Mesendoderm (in vitro differentiated cells): ENCODE data around the gene TMEM37.

ENCODE experiments used
- DNase-seq: peaks from one replicate; pipeline ENCODE4 v3.0.0; 2013
- H2AK5ac ChIP-seq: 2 replicates; pipeline ENCODE4 v1.6.1; 2013; ENCODE audit warnings: low read length, inconsistent platforms
- H2BK120ac ChIP-seq: 2 replicates; pipeline ENCODE4 v1.6.1; 2013; ENCODE audit warnings: low read depth, mild to moderate bottlenecking, low read length, moderate library complexity, mixed read lengths
- H2BK15ac ChIP-seq: replicated peaks from 2 replicates; pipeline ENCODE4 v1.6.1; 2013; ENCODE audit warnings: low read depth, mild to moderate bottlenecking, moderate library complexity
- H2BK5ac ChIP-seq: 2 replicates; pipeline ENCODE4 v1.6.1; 2013; ENCODE audit warnings: low read length, inconsistent platforms
- H3K18ac ChIP-seq: 2 replicates; pipeline ENCODE4 v1.6.1; 2013; ENCODE audit warnings: mild to moderate bottlenecking, low read length, mixed read lengths
- H3K23ac ChIP-seq: one replicate; pipeline ENCODE4 v1.6.1; 2013; ENCODE audit warnings: low read length
- H3K27ac ChIP-seq: 2 replicates; pipeline ENCODE4 v1.5.1; 2013; ENCODE audit warnings: low read depth, mild to moderate bottlenecking, inconsistent platforms, low read length, moderate library complexity
- H3K27me3 ChIP-seq: 2 replicates; pipeline ENCODE4 v1.6.1; 2013; ENCODE audit warnings: low read length, control low read depth, mild to moderate bottlenecking, inconsistent platforms; ENCODE audit not compliant: insufficient read depth, poor library complexity
- H3K36me3 ChIP-seq: 2 replicates; pipeline ENCODE4 v1.6.1; 2013; ENCODE audit warnings: low read length, inconsistent platforms; ENCODE audit not compliant: control insufficient read depth, insufficient read depth
- H3K4ac ChIP-seq: one replicate; pipeline ENCODE4 v1.6.1; 2013; ENCODE audit warnings: low read depth, mild to moderate bottlenecking, low read length, moderate library complexity
- H3K4me1 ChIP-seq: 2 replicates; pipeline ENCODE4 v1.6.1; 2013; ENCODE audit warnings: low read depth, low read length, inconsistent platforms; ENCODE audit not compliant: control insufficient read depth
- H3K4me2 ChIP-seq: 2 replicates; pipeline ENCODE4 v1.6.1; 2013; ENCODE audit warnings: low read length
- H3K4me3 ChIP-seq: 2 replicates; pipeline ENCODE4 v1.5.1; 2013; ENCODE audit warnings: mild to moderate bottlenecking, low read length
- H3K56ac ChIP-seq: one replicate; pipeline ENCODE4 v1.6.1; 2013; ENCODE audit warnings: low read length
- H3K79me1 ChIP-seq: 2 replicates; pipeline ENCODE4 v1.6.1; 2013; ENCODE audit warnings: low read length, inconsistent platforms
- H3K79me2 ChIP-seq: 2 replicates; pipeline ENCODE4 v1.6.1; 2013; ENCODE audit warnings: mild to moderate bottlenecking, low read length; ENCODE audit not compliant: control insufficient read depth, insufficient read depth
- H3K9ac ChIP-seq: 2 replicates; pipeline ENCODE4 v1.6.1; 2013; ENCODE audit warnings: low read length, inconsistent platforms
- H4K5ac ChIP-seq: one replicate; pipeline ENCODE4 v1.6.1; 2013; ENCODE audit warnings: low read length
- H4K8ac ChIP-seq: one replicate; pipeline ENCODE4 v1.6.1; 2013; ENCODE audit warnings: low read depth, mild to moderate bottlenecking, control low read depth, low read length, moderate library complexity
- WGBS: extraction: QIAGEN DNeasy Blood & Tissue Kit; methylation state at CpG from one replicate; pipeline ENCODE4 v1.1.7; 2013; ENCODE audit warnings: low lambda C conversion rate, missing lambda C conversion rate; ENCODE audit not compliant: insufficient coverage; ENCODE audit errors: extremely low coverage; 5-methylcytosine and 5-hydroxymethylcytosine counted together

TMEM37 gene

GRCh38 chr2:119425620-119426395 is 5.8 kb upstream of the TMEM37 start:
- Histone ChIP-seq H3K23ac (no peak overlapping the region), H2BK5ac (no peak overlapping the region), H4K8ac (no peak overlapping the region), H2BK15ac (no peak overlapping the region), H3K4me3 (no peak overlapping the region), H3K4me1 (peaks cover 8% of the 10 kb centered on the region), H3K36me3 (no peaks in the 10 kb centered on the region), H3K9ac (no peak overlapping the region), H3K56ac (no peak overlapping the region), H2AK5ac (peak overlapping the region; percentile 27), H3K4ac (no peak overlapping the region), H3K27ac (no peak overlapping the region), H2BK120ac (no peak overlapping the region), H3K79me1 (no peaks in the 10 kb centered on the region), H3K27me3 (no peaks in the 10 kb centered on the region), H3K79me2 (no peaks in the 10 kb centered on the region), H4K5ac (no peak overlapping the region), H3K18ac (no peak overlapping the region), H3K4me2 (no peak overlapping the region)
- no CpG with 5 or more reads among the region's 7 CpGs for WGBS
- DNase-seq = no peak

GRCh38 chr2:119426396-119426675 is 5.3 kb upstream of the TMEM37 start:
- no peak for DNase-seq
- H4K5ac ChIP-seq = no peak overlapping the region
- no peak overlapping the region for H2BK5ac ChIP-seq
- H3K36me3 ChIP-seq = no peaks in the 10 kb centered on the region
- WGBS = no CpG with 5 or more reads among the region's 5 CpGs
- H3K4ac ChIP-seq = no peak overlapping the region
- peaks cover 8% of the 10 kb centered on the region for H3K4me1 ChIP-seq
- H3K79me1 ChIP-seq = no peaks in the 10 kb centered on the region
- H3K56ac ChIP-seq = no peak overlapping the region
- no peak overlapping the region for H2BK120ac ChIP-seq
- no peaks in the 10 kb centered on the region for H3K27me3 ChIP-seq
- H3K9ac ChIP-seq = no peak overlapping the region
- no peak overlapping the region for H4K8ac ChIP-seq
- no peak overlapping the region for H3K4me3 ChIP-seq
- H3K27ac ChIP-seq = no peak overlapping the region
- H3K4me2 ChIP-seq = no peak overlapping the region
- H3K18ac ChIP-seq = no peak overlapping the region
- no peaks in the 10 kb centered on the region for H3K79me2 ChIP-seq
- H2BK15ac ChIP-seq = no peak overlapping the region
- H2AK5ac ChIP-seq = no peak overlapping the region
- no peak overlapping the region for H3K23ac ChIP-seq

GRCh38 chr2:119426801-119427395 is 4.8 kb upstream of the TMEM37 start:
- H2BK15ac ChIP-seq = no peak overlapping the region
- H3K4me2 ChIP-seq = no peak overlapping the region
- H3K79me2 ChIP-seq = no peaks in the 10 kb centered on the region
- no peak for DNase-seq
- no peak overlapping the region for H2BK5ac ChIP-seq
- no peaks in the 10 kb centered on the region for H3K27me3 ChIP-seq
- no CpG with 5 or more reads among the region's 12 CpGs for WGBS
- no peak overlapping the region for H2AK5ac ChIP-seq
- H3K23ac ChIP-seq = no peak overlapping the region
- peak overlapping the region; percentile 54 for H3K56ac ChIP-seq
- H4K5ac ChIP-seq = no peak overlapping the region
- no peak overlapping the region for H2BK120ac ChIP-seq
- no peaks in the 10 kb centered on the region for H3K79me1 ChIP-seq
- no peak overlapping the region for H3K27ac ChIP-seq
- no peaks in the 10 kb centered on the region for H3K36me3 ChIP-seq
- no peak overlapping the region for H3K4me3 ChIP-seq
- no peak overlapping the region for H3K4ac ChIP-seq
- peaks cover 8% of the 10 kb centered on the region for H3K4me1 ChIP-seq
- no peak overlapping the region for H4K8ac ChIP-seq
- H3K9ac ChIP-seq = no peak overlapping the region
- H3K18ac ChIP-seq = no peak overlapping the region

GRCh38 chr2:119427756-119428155 is 3.9 kb upstream of the TMEM37 start:
- no peak for DNase-seq
- no peak overlapping the region for H2BK120ac ChIP-seq
- H4K5ac ChIP-seq = no peak overlapping the region
- H3K18ac ChIP-seq = no peak overlapping the region
- H2BK15ac ChIP-seq = no peak overlapping the region
- no peak overlapping the region for H3K4me3 ChIP-seq
- no peak overlapping the region for H2BK5ac ChIP-seq
- no peaks in the 10 kb centered on the region for H3K36me3 ChIP-seq
- WGBS = no CpG with 5 or more reads among the region's 3 CpGs
- H3K56ac ChIP-seq = no peak overlapping the region
- no peaks in the 10 kb centered on the region for H3K27me3 ChIP-seq
- H2AK5ac ChIP-seq = no peak overlapping the region
- no peak overlapping the region for H3K9ac ChIP-seq
- H4K8ac ChIP-seq = no peak overlapping the region
- H3K79me1 ChIP-seq = peaks cover 1% of the 10 kb centered on the region
- H3K4me1 ChIP-seq = peaks cover 9% of the 10 kb centered on the region
- no peak overlapping the region for H3K23ac ChIP-seq
- H3K4ac ChIP-seq = no peak overlapping the region
- no peak overlapping the region for H3K4me2 ChIP-seq
- no peak overlapping the region for H3K27ac ChIP-seq
- H3K79me2 ChIP-seq = no peaks in the 10 kb centered on the region

- peaks cover 16% of the 10 kb centered on the region for H3K4me1 ChIP-seq
- H2AK5ac ChIP-seq = no peak overlapping the region
- no peak overlapping the region for H2BK15ac ChIP-seq
- no peak overlapping the region for H3K18ac ChIP-seq
- H3K4me2 ChIP-seq = no peak overlapping the region
- no peak overlapping the region for H3K4ac ChIP-seq
- H3K79me2 ChIP-seq = peaks cover 2% of the 10 kb centered on the region
- no peak overlapping the region for H3K9ac ChIP-seq
- no peak overlapping the region for H3K27ac ChIP-seq
- no peak for DNase-seq
- no peak overlapping the region for H3K23ac ChIP-seq
- no peak overlapping the region for H3K4me3 ChIP-seq
- peaks cover 5% of the 10 kb centered on the region for H3K79me1 ChIP-seq
- WGBS = no CpG with 5 or more reads among the region's 7 CpGs
- H2BK120ac ChIP-seq = no peak overlapping the region
- H2BK5ac ChIP-seq = no peak overlapping the region
- H3K27me3 ChIP-seq = no peaks in the 10 kb centered on the region
- H3K36me3 ChIP-seq = no peaks in the 10 kb centered on the region
- H4K8ac ChIP-seq = no peak overlapping the region
- H4K5ac ChIP-seq = no peak overlapping the region
- no peak overlapping the region for H3K56ac ChIP-seq
Observed at GRCh38 chr2:119428488-119429224, 3.0 kb upstream of the TMEM37 start.
